B cell (primary cell): ENCODE measurements around the gene KSR1. TPM values are rescaled to one million over a fixed set of nuclear protein-coding genes. Genes with fewer than 3 reads are reported as not detected.

Source experiments
- ATAC-seq: fragments of 200-7000 bp; cut with Tn5 transposase; one replicate; pipeline ENCODE4 v1.10.0; 2021; ENCODE audit warnings: low read depth, mild to moderate bottlenecking, moderate number of reproducible peaks, moderate library complexity
- CTCF ChIA-PET: fragments of 350-600 bp; sonication (Branson Sonifier 250); formaldehyde crosslinking; loops from one replicate; lab custom pipeline; 2021; ENCODE audit warnings: antibody characterized with exemption, inconsistent platforms; lab: Charles Lee
- POLR2A ChIA-PET: fragments of 350-600 bp; sonication (Branson Sonifier 250); formaldehyde crosslinking; loops from one replicate; lab custom pipeline; 2021; ENCODE audit warnings: antibody characterized with exemption; lab: Charles Lee
- DNase-seq: peaks from one replicate; pipeline ENCODE4 v3.0.0; 2013
- H2AFZ ChIP-seq: 2 replicates; pipeline ENCODE4 v1.6.1; 2012; ENCODE audit warnings: mild to moderate bottlenecking, low read depth, low read length; ENCODE audit not compliant: insufficient read depth, poor library complexity, severe bottlenecking
- H3K27ac ChIP-seq, 2 donors: 1 replicate in 1 of 2; 2 replicates in 1 of 2; pipeline ENCODE4 v1.5.1; 2012 to 2013; ENCODE audit warnings: low read length in 2 of 2, mild to moderate bottlenecking in 2 of 2, moderate library complexity in 1 of 2
- H3K27me3 ChIP-seq, 4 experiments: fragments of 200-600 bp in 1 of 4; sonication (generic) in 1 of 4; replicated peaks in 1 of 4; 1 replicate in 2 of 4; 2 replicates in 2 of 4; pipeline versions ENCODE4 v1.6.1 to v1.7.0; 2013 to 2016; ENCODE audit warnings: low read length in 3 of 4, mild to moderate bottlenecking in 2 of 4, mixed read lengths in 1 of 4, moderate library complexity in 1 of 4; ENCODE audit not compliant: insufficient read depth in 4 of 4, control insufficient read depth in 3 of 4; ENCODE audit errors: control extremely low read depth in 1 of 4
- H3K36me3 ChIP-seq, 2 experiments: replicated peaks in 1 of 2; 1 replicate in 1 of 2; 2 replicates in 1 of 2; pipeline versions ENCODE4 v1.6.1 to v1.7.1; 2013; ENCODE audit warnings: low read length in 1 of 2; ENCODE audit not compliant: insufficient read depth in 2 of 2, control insufficient read depth in 1 of 2; ENCODE audit errors: control extremely low read depth in 1 of 2, extremely low read depth in 1 of 2
- H3K4me1 ChIP-seq, 2 donors: fragments of 200-600 bp in 1 of 2; sonication (generic) in 1 of 2; 1 replicate in 1 of 2; 2 replicates in 1 of 2; pipeline versions ENCODE4 v1.5.1 to v1.6.1; 2013 to 2017; ENCODE audit warnings: low read length in 2 of 2; ENCODE audit not compliant: control insufficient read depth in 2 of 2, insufficient read depth in 2 of 2
- H3K4me2 ChIP-seq: replicated peaks from 2 replicates; pipeline ENCODE3; 2012; ENCODE audit warnings: mild to moderate bottlenecking, low read depth, low read length; ENCODE audit not compliant: poor library complexity, severe bottlenecking
- H3K4me3 ChIP-seq, 5 experiments: fragments of 200-600 bp in 1 of 5; sonication (generic) in 1 of 5; 1 replicate in 3 of 5; 2 replicates in 2 of 5; pipeline versions ENCODE4 v1.5.1 to v1.7.0; 2011 to 2016; ENCODE audit warnings: low read length in 4 of 5, mild to moderate bottlenecking in 4 of 5, low read depth in 2 of 5, control low read depth in 1 of 5, moderate library complexity in 1 of 5; ENCODE audit not compliant: insufficient read depth in 1 of 5; ENCODE audit errors: control extremely low read depth in 1 of 5, extremely low read depth in 1 of 5
- H3K79me2 ChIP-seq: fragments of 200-600 bp; sonication (generic); one replicate; pipeline ENCODE4 v1.6.0; 2016; ENCODE audit warnings: low read length; ENCODE audit not compliant: control insufficient read depth, insufficient read depth
- H3K9ac ChIP-seq: fragments of 200-600 bp; sonication (generic); 2 replicates; pipeline ENCODE4 v1.6.1; 2017; ENCODE audit warnings: mild to moderate bottlenecking, low read length, moderate library complexity
- H3K9me3 ChIP-seq, 3 donors: one replicate each; pipeline versions ENCODE4 v1.6.1 to v1.7.1; 2013; ENCODE audit warnings: low read length in 2 of 3; ENCODE audit not compliant: control insufficient read depth in 2 of 3, insufficient read depth in 1 of 3; ENCODE audit errors: control extremely low read depth in 1 of 3
- H4K20me1 ChIP-seq: 2 replicates; pipeline ENCODE4 v1.6.0; 2012; ENCODE audit warnings: mild to moderate bottlenecking, low read length; ENCODE audit not compliant: insufficient read depth, control insufficient read depth, poor library complexity, severe bottlenecking
- H3K27ac Mint-ChIP-seq: one replicate; pipeline ENCODE4 v1.8.0; 2021; ENCODE audit warnings: mixed read lengths
- H3K27me3 Mint-ChIP-seq: one replicate; pipeline ENCODE4 v1.8.0; 2021; ENCODE audit warnings: mixed read lengths
- H3K4me1 Mint-ChIP-seq: one replicate; pipeline ENCODE4 v1.8.0; 2021; ENCODE audit warnings: mixed read lengths
- H3K4me3 Mint-ChIP-seq: one replicate; pipeline ENCODE4 v1.8.0; 2021; ENCODE audit warnings: mixed read lengths
- H3K9me3 Mint-ChIP-seq: one replicate; pipeline ENCODE4 v1.8.0; 2022; ENCODE audit warnings: mixed read lengths; ENCODE audit not compliant: insufficient read depth
- EZH2 ChIP-seq: IDR thresholded peaks from 2 replicates; pipeline ENCODE4 v1.6.1; 2012; ENCODE audit warnings: borderline replicate concordance, low read depth, mild to moderate bottlenecking, moderate library complexity, low read length; ENCODE audit not compliant: insufficient read depth, poor library complexity, severe bottlenecking
- WGBS: methylation state at CpG from one replicate; pipeline ENCODE4 v1.1.5; 2013; ENCODE audit warnings: missing lambda C conversion rate; ENCODE audit not compliant: insufficient coverage; 5-methylcytosine and 5-hydroxymethylcytosine counted together
- intact Hi-C: fragments of 100-400 bp; cut with micrococcal nuclease; formaldehyde crosslinking; loops from one replicate; pipeline ENCODE4 v1.10.0; 2022
- polyA plus RNA-seq: library from polyadenylated mRNA; depleted of rRNA; stranded (reverse); fragments of >200 nt; gene quantifications from 2 replicates; pipeline ENCODE4 v1.2.3, GENCODE V29; 2012
- total RNA-seq, 2 donors: library from RNA; stranded (reverse); fragments of 120-200 nt in 1 of 2; gene quantifications; 1 replicate in 1 of 2; 2 replicates in 1 of 2; pipeline versions ENCODE4 v1.2.3 to v1.2.4, GENCODE V29; 2013 to 2022
- TF ChIP-seq, protein P1 (sequence below): fragments of 200-600 bp; IDR thresholded peaks from one replicate; pipeline ENCODE4 v1.8.0; 2022; ENCODE audit warnings: antibody characterized with exemption, mild to moderate bottlenecking

Gene KSR1
- total and polyA plus RNA-seq, 2 donors (not counting 1 experiment from before 2014, with no cell fraction given) = 27.5 to 85.6 TPM

- DNase-seq (no peak), ATAC-seq (no peak)
- Histone ChIP-seq H3K4me3 (no peak overlapping the region), H3K79me2 (no peaks in the 10 kb centered on the region), H3K36me3 (no peaks in the 10 kb centered on the region), H2AFZ (no peak overlapping the region), H3K27me3 (no peaks in the 10 kb centered on the region), H3K27ac (no peak overlapping the region), H3K9ac (no peak overlapping the region), H3K4me1 (peaks cover 0 to 5% of the 10 kb centered on the region in 2 donors), H3K4me2 (no peak overlapping the region), H3K9me3 (no peaks in the 10 kb centered on the region), H4K20me1 (no peaks in the 10 kb centered on the region)
- Mint-ChIP-seq H3K27ac (no peak overlapping the region), H3K9me3 (no peaks in the 10 kb centered on the region), H3K27me3 (no peaks in the 10 kb centered on the region), H3K4me1 (peaks cover 6% of the 10 kb centered on the region), H3K4me3 (no peak overlapping the region)
- ChIA-PET POLR2A (no interaction called here), CTCF (interaction anchor here (0.6 to 4.0 kb wide), 5 partner anchors 18 to 193 kb away, joined by 3 to 23 read pairs (median 4); partner anchors contain the start of gene KSR1)
- TF ChIP-seq, protein P1, sequence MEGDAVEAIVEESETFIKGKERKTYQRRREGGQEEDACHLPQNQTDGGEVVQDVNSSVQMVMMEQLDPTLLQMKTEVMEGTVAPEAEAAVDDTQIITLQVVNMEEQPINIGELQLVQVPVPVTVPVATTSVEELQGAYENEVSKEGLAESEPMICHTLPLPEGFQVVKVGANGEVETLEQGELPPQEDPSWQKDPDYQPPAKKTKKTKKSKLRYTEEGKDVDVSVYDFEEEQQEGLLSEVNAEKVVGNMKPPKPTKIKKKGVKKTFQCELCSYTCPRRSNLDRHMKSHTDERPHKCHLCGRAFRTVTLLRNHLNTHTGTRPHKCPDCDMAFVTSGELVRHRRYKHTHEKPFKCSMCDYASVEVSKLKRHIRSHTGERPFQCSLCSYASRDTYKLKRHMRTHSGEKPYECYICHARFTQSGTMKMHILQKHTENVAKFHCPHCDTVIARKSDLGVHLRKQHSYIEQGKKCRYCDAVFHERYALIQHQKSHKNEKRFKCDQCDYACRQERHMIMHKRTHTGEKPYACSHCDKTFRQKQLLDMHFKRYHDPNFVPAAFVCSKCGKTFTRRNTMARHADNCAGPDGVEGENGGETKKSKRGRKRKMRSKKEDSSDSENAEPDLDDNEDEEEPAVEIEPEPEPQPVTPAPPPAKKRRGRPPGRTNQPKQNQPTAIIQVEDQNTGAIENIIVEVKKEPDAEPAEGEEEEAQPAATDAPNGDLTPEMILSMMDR = no peak
- TF ChIP-seq EZH2 = no peak
- intact Hi-C loops = no loop called here
- 100% methylated on average over 2 of the region's 4 CpGs for WGBS
These were observed 123.7 kb downstream of the KSR1 start for GRCh38 chr17:27579897-27580321.

- ATAC-seq (no peak), DNase-seq (no peak)
- intact Hi-C loops = no loop called here
- Mint-ChIP-seq H3K9me3 (no peaks in the 10 kb centered on the region), H3K27ac (no peak overlapping the region), H3K27me3 (no peaks in the 10 kb centered on the region), H3K4me1 (peaks cover 15% of the 10 kb centered on the region), H3K4me3 (no peak overlapping the region)
- Histone ChIP-seq H4K20me1 (no peaks in the 10 kb centered on the region), H3K4me1 (peaks cover 0 to 14% of the 10 kb centered on the region in 2 donors), H3K79me2 (no peaks in the 10 kb centered on the region), H3K9me3 (no peaks in the 10 kb centered on the region), H3K27me3 (no peaks in the 10 kb centered on the region), H3K36me3 (peaks cover 0 to 5% of the 10 kb centered on the region in 2 experiments), H3K4me3 (no peak overlapping the region), H3K27ac (no peak overlapping the region), H3K4me2 (no peak overlapping the region), H3K9ac (no peak overlapping the region), H2AFZ (no peak overlapping the region)
- CTCF ChIA-PET = interaction anchor here (1.2 to 4.0 kb wide), 3 partner anchors 17 to 125 kb away, joined by 4 to 23 read pairs (median 6); partner anchors contain the start of gene KSR1
- POLR2A ChIA-PET = no interaction called here
- WGBS = 94% methylated on average over 6 of the region's 6 CpGs
- no peak for TF ChIP-seq EZH2
- TF ChIP-seq, protein P1 = no peak
These were observed 124.8 kb downstream of the KSR1 start for GRCh38 chr17:27581016-27581415.
